GM19463 (cell line): Measurements from ENCODE around the gene RAB4A.

Source experiments
- ATAC-seq: cut with Tn5 transposase; IDR thresholded peaks from one replicate; pipeline ENCODE4 v1.9.1; 2021; ENCODE audit warnings: mild to moderate bottlenecking, moderate library complexity; ENCODE audit not compliant: unreplicated experiment

The RAB4A gene

DNA sequence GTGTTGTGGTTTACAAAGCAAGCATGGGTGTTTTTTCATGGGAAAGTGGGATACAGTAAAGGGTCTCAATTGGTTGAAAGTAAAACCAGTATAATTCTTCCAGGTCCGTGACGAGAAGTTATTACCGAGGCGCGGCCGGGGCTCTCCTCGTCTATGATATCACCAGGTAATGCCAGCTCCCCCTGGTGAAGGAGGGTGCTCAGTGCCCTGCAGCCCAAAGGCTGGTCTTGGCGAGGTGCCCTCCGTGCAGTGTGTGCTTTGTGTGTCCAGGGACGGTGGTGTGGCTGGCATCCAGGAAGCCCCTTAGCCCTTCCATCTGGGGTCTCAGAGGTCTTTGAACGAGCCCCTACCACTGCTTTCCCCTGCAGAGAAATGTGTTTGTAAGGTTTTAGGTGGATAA is 24.8 kb downstream of the RAB4A start:
- ATAC-seq, result no peak

- no peak for ATAC-seq
These were observed 25.6 kb downstream of the RAB4A start for GRCh38 chr1:229296541-229296941.

DNA sequence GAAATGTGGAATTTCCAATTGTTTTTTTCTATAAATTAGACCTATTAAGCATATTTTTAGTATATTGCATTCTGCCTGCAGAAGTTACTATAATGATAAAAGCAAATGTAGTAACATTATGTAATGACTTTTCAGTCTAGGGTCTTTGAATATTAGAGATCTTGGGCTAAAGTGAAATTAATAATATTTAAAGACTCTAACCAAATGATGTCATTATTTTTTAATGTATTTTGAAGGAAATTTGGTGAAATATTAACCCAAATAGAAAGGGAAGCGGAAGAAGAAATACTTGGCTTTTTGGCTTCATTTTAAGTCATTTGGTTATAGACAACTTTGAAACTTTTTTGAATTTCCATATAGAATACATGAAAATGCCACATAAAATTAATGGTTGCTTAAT is 26.8 kb downstream of the RAB4A start:
- no peak for ATAC-seq

DNA sequence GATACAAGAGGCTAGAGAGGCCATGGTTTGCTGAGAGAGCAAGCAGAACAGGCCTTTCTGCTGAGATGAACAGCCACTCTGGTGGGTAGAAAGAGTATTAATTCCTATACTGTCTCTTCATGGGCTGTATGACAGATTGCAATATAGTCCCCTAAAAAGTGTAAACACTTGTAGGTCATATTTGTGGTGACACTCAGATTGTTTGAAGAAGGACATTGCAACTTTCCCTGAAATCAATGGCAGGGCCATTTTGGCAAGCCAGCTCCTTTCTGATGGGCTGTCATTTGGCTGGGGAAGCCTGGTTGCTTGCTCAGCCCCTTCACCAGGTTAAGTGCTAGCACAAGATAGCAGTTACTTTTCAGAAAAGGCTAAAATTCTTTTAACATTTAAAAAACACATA is 27.5 kb downstream of the RAB4A start:
- ATAC-seq, result no peak

DNA sequence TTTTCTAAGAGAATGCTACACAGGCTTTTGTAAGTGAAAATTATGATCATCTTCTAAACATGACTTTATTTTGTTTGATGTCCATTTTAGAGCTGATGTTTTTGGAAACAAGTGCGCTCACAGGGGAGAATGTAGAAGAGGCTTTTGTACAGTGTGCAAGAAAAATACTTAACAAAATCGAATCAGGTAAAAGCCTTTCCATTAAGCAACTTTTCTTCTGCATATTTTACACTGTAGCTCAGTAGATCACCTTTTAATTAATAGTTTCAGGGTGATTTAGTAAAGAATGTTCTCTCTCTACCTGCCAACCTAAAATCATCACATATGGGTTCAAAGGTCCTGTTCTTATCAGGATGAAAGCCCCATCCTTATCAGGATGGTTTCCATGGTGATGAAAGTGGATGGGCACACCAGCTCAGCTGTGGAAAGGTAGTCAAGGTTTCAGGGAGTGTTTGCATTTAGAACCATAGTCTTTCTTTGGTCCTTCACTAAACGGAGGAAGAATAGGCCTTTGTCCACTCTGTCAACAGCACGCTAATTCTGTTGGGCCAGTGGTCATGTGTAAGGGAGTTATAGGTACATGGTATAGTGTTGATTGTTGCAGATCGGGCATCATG is 28.1 kb downstream of the RAB4A start:
- no peak for ATAC-seq

- no peak for ATAC-seq
These were observed 29.3 kb downstream of the RAB4A start for GRCh38 chr1:229300099-229300757.

DNA sequence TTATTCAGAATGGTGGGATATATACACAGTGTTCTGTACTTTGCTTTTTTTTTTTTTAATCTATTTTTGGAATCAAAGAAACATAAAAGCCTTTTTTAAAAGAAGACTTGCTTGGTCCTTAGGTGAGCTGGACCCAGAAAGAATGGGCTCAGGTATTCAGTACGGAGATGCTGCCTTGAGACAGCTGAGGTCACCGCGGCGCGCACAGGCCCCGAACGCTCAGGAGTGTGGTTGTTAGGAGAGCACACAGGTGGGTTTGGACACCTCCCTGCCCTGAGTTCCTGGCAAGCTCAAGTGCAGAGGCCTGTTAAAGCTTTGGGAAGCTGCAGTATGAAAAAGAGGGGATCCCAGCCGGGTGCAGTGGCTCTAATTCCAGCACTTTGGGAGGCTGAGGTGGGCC is 31.8 kb downstream of the RAB4A start:
- no peak for ATAC-seq

DNA sequence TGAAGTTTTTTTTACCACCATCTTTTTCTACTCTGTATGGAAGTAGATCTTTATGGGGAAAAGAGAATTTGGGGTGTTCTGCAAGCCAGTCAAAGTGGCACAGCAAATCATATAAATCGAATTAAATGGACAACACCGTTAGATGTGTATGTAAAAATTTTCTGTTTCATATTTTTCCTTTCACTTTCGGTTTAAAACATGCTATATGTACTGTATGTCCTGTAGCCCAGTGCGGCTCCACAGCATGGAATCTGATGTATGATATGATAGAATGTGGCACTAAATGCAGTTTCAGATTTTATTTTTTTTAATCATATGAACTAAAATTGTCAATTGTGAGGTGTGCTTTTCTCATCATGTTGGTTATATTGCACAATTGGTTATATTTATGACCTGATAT is 32.9 kb downstream of the RAB4A start:
- no peak for ATAC-seq

- no peak for ATAC-seq
These were observed 34.5 kb downstream of the RAB4A start for GRCh38 chr1:229305392-229305791.

DNA sequence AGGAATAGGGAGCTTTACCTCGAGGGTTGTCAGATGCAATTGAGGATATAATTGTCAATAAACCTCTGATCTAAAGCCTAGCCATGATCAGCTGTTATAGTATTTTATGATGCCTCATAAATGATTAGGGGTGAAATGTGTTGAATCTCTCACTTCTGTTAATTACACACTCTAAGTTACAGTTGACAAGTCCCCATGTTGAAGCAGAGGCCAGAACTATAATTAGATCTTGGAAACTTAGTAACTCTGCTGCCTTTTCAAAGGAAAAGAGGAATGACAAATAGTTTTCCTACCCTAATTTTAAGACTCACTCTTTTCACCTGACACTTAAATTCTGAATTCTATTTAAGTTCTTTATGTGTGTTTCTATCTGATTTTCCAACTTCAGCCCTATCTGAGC is 38.2 kb downstream of the RAB4A start:
- ATAC-seq, result no peak

DNA sequence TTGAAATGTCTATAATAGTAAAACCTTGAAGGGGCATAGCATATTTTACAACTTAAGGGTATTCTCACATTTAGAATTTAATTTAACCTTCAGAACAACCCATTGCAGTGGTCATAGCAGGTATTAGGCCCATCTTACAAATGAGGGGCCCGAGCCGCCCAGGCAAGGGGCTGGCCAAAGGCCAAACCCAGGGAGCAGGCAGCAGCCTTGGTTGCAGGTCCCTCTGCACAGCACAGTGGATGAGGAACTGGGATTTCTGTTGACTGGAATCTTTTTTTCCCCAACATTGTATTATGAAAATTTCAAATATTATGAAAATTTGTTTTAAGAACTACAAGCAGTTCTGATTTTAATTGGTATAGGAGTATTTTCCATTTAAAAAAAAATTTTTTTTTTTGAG is 38.8 kb downstream of the RAB4A start:
- no peak for ATAC-seq

GRCh38 chr1:229310833-229311232 is 39.9 kb downstream of the RAB4A start:
- ATAC-seq, result no peak

- no peak for ATAC-seq
These were observed 45.3 kb downstream of the RAB4A start for GRCh38 chr1:229316166-229316565.

- no peak for ATAC-seq
These were observed 47.1 kb downstream of the RAB4A start for GRCh38 chr1:229318056-229318455.

GRCh38 chr1:229319487-229319886 is 48.6 kb downstream of the RAB4A start:
- no peak for ATAC-seq

GRCh38 chr1:229323201-229323600 is 52.3 kb downstream of the RAB4A start:
- no peak for ATAC-seq

- no peak for ATAC-seq
These were observed 53.1 kb downstream of the RAB4A start for GRCh38 chr1:229323885-229324553.

GRCh38 chr1:229325401-229325800 is 54.5 kb downstream of the RAB4A start:
- no peak for ATAC-seq

- no peak for ATAC-seq
These were observed 55.1 kb downstream of the RAB4A start for GRCh38 chr1:229325853-229326487.

DNA sequence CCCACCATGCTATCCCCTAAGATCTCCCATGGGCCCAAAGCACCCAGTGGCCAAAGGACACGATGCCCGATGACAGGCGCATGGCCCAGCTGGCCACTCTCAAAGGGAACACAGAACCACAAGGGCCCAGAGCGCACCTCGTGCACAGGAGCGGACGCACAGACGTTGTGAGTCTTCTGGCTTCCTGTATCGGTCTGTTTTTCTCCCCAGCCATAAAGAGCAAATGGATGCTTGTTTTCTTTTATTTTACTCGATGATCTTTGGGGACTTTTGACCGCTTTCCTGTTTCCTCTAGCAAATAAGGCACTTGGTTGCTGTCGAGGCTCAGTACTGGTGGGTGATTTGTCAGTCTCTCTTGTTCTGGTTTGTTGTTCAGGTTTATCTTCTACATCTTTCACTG is 55.7 kb downstream of the RAB4A start:
- no peak for ATAC-seq

- peak; percentile 45 for ATAC-seq
These were observed 56.9 kb downstream of the RAB4A start for GRCh38 chr1:229327765-229328164.
